Endothelial cell of umbilical vein (primary cell): ENCODE measurements around the gene PDXDC1. TPM values are rescaled to one million over a fixed set of nuclear protein-coding genes. Genes with fewer than 3 reads are reported as not detected.
"Not testable (repeated sequence)": the region's sequence is repeated elsewhere in the genome, so short reads cannot be mapped to it uniquely, and the experiment has no call there.

Experiments
- BruUV-seq: library from RNA; stranded (reverse); fragments of 400-500 nt; replicated peaks from 2 replicates; lab custom pipeline; 2021; lab: Mats Ljungman, UMichigan
- CTCF ChIA-PET: fragments of 300-600, 350-600 bp; sonication (Branson Sonifier 250); formaldehyde crosslinking; loops from one replicate; lab custom pipeline; 2021; ENCODE audit warnings: antibody characterized with exemption, inconsistent platforms; lab: Charles Lee
- POLR2A ChIA-PET: fragments of 300-600, 350-600 bp; sonication (Branson Sonifier 250); formaldehyde crosslinking; loops from one replicate; lab custom pipeline; 2021; ENCODE audit warnings: antibody characterized with exemption, inconsistent platforms; lab: Charles Lee
- DNase-seq: peaks from one replicate; pipeline ENCODE4 v3.0.0-alpha.2; 2011; ENCODE audit warnings: low read depth, low spot score
- FAIRE-seq: peaks from 2 replicates; lab custom pipeline; 2011; peaks lifted over from hg19 to GRCh38; lab: Jason Lieb, UNC
- H2AFZ ChIP-seq: 2 replicates; pipeline ENCODE4 v1.6.0; 2012; ENCODE audit warnings: low read depth, low read length, control low read depth, inconsistent platforms
- H3K27ac ChIP-seq: 2 replicates; pipeline ENCODE4 v1.5.1; 2011; ENCODE audit warnings: low read depth, mild to moderate bottlenecking, control low read depth, low read length, moderate library complexity; ENCODE audit not compliant: insufficient read depth
- H3K27me3 ChIP-seq, 2 experiments: 2 replicates each; pipeline versions ENCODE4 v1.6.0 to v1.6.1; 2011; ENCODE audit warnings: low read length in 2 of 2, mixed read lengths in 1 of 2; ENCODE audit not compliant: control insufficient read depth in 2 of 2, insufficient read depth in 2 of 2
- H3K36me3 ChIP-seq, 2 experiments: 2 replicates in 1 of 2; 3 replicates in 1 of 2; pipeline ENCODE4 v1.5.1; 2011; ENCODE audit warnings: low read length in 2 of 2, mild to moderate bottlenecking in 1 of 2, moderate library complexity in 1 of 2; ENCODE audit not compliant: control insufficient read depth in 2 of 2, insufficient read depth in 2 of 2; ENCODE audit errors: extremely low read depth in 1 of 2
- H3K4me1 ChIP-seq: 3 replicates; pipeline ENCODE4 v1.5.1; 2011; ENCODE audit warnings: mild to moderate bottlenecking, low read length; ENCODE audit not compliant: control insufficient read depth, insufficient read depth; ENCODE audit errors: extremely low read depth
- H3K4me2 ChIP-seq: 2 replicates; pipeline ENCODE4 v1.6.1; 2011; ENCODE audit warnings: low read length, control low read depth, mixed read lengths; ENCODE audit not compliant: insufficient read depth
- H3K4me3 ChIP-seq, 3 experiments: fragments of 200-600 bp in 1 of 3; sonication (generic), shearing (Covaris generic) in 1 of 3; replicated peaks in 1 of 3; 2 replicates each; pipeline ENCODE4 v1.5.1; 2011 to 2016; ENCODE audit warnings: control low read depth in 3 of 3, low read length in 3 of 3, mild to moderate bottlenecking in 2 of 3, inconsistent platforms in 1 of 3, low read depth in 1 of 3, moderate library complexity in 1 of 3; ENCODE audit not compliant: insufficient read depth in 1 of 3
- H3K79me2 ChIP-seq: 2 replicates; pipeline ENCODE4 v1.6.0; 2012; ENCODE audit warnings: low read length, inconsistent platforms; ENCODE audit not compliant: control insufficient read depth, insufficient read depth
- H3K9ac ChIP-seq: replicated peaks from 2 replicates; pipeline ENCODE3; 2011; ENCODE audit warnings: low read length, control low read depth; ENCODE audit not compliant: insufficient read depth; ENCODE audit errors: extremely low read depth
- H3K9me1 ChIP-seq: replicated peaks from 3 replicates; pipeline ENCODE4 v1.6.0; 2011; ENCODE audit warnings: mild to moderate bottlenecking, low read length; ENCODE audit not compliant: control insufficient read depth, insufficient read depth; ENCODE audit errors: extremely low read depth
- H3K9me3 ChIP-seq: replicated peaks from 2 replicates; pipeline ENCODE4 v1.5.1; 2012; ENCODE audit warnings: low read length, inconsistent platforms; ENCODE audit not compliant: control insufficient read depth, insufficient read depth
- H4K20me1 ChIP-seq: replicated peaks from 2 replicates; pipeline ENCODE3; 2011; ENCODE audit warnings: mild to moderate bottlenecking, low read length; ENCODE audit not compliant: control insufficient read depth, insufficient read depth; ENCODE audit errors: extremely low read depth
- dilution Hi-C: fragments of 300-500 bp; cut with MboI; formaldehyde crosslinking; loops from one replicate; pipeline ENCODE4 v1.15.0; 2019; ENCODE audit warnings: low sequenced_read_pairs; ENCODE audit not compliant: extremely low pct_ligation_motif_present
- intact Hi-C: fragments of 100-400 bp; cut with micrococcal nuclease; formaldehyde crosslinking; loops from one replicate; pipeline ENCODE4 v1.10.0; 2022
- polyA plus RNA-seq, 4 experiments: library from polyadenylated mRNA; depleted of rRNA in 3 of 4; stranded (reverse) in 3 of 4; unstranded in 1 of 4; fragments of >200 nt; gene quantifications; 2 replicates each; pipeline versions ENCODE4 v1.2.1 to v1.2.3, GENCODE V29; 2011 to 2012; ENCODE audit warnings: missing spikeins in 1 of 4
- total RNA-seq: library from RNA; stranded (reverse); gene quantifications from 2 replicates; pipeline ENCODE4 v1.2.3, GENCODE V29; 2021

The PDXDC1 gene
- total and polyA plus RNA-seq, 2 donors (not counting 3 experiments of a cell fraction or from before 2014, with no cell fraction given), result 44.6 to 78.9 TPM

DNA sequence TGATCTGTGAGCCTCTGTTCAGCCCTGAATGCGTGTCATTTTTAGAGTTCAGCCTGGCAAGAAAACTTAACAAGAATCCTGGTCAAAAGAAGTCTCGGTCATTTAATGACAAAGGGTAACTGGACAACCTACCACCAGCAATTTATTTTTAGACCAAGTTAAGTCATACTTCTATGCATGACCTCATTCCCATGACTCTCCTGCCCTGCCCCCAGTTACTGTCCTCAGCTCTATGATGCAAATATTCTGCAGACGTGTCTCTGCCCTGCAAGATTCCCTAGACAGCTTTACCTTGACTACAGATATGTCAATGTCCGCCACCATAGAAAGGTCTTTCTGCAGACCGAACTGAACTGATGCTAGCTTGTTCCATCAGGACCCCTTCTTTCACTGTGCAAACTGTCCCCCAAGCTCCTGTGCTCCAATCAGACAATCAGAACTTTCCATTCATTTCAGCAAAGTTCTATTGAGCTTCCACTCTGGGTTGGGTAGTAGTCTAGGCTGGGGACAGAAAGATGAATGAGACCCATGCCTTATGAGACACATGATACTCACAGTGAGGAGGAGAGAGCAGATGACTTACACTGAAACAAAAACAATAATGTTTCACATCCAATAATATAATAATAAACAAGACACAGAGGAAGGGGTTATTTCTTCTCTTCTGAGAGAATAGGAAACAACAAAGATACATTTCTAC is 194.3 kb downstream of the PDXDC1 start:
- H3K4me1 ChIP-seq, DNase-seq, CTCF ChIA-PET, dilution Hi-C loops, BruUV-seq, H3K9me1 ChIP-seq, H4K20me1 ChIP-seq, intact Hi-C loops, H3K27me3 ChIP-seq, H3K79me2 ChIP-seq, H3K4me3 ChIP-seq, H3K9ac ChIP-seq, FAIRE-seq, H2AFZ ChIP-seq, H3K4me2 ChIP-seq, H3K9me3 ChIP-seq, H3K27ac ChIP-seq, H3K36me3 ChIP-seq, POLR2A ChIA-PET: not testable (repeated sequence)

DNA sequence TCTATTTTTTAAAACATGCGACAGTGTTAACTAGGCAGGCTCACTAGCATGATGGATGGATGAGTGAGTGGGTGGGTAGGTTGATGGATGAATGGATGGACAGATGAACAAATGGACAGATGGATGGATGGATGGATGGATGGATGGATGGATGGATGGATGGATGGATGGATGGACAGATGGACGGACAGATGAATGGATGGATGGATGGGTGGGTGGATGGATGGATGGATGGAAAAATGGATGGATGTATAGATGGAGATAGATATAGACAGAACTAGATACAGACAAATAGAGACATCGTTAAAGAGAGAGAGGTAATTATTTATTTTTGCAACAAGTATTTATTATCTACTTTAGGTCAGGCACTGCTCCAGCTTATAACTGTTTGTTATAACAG is 205.1 kb downstream of the PDXDC1 start:
- H2AFZ ChIP-seq, H3K79me2 ChIP-seq, FAIRE-seq, H3K27ac ChIP-seq, H4K20me1 ChIP-seq, H3K4me3 ChIP-seq, H3K27me3 ChIP-seq, H3K9me1 ChIP-seq, intact Hi-C loops, CTCF ChIA-PET, H3K4me2 ChIP-seq, H3K9ac ChIP-seq, H3K36me3 ChIP-seq, H3K9me3 ChIP-seq, H3K4me1 ChIP-seq, POLR2A ChIA-PET, DNase-seq, dilution Hi-C loops, BruUV-seq: not testable (repeated sequence)

DNA sequence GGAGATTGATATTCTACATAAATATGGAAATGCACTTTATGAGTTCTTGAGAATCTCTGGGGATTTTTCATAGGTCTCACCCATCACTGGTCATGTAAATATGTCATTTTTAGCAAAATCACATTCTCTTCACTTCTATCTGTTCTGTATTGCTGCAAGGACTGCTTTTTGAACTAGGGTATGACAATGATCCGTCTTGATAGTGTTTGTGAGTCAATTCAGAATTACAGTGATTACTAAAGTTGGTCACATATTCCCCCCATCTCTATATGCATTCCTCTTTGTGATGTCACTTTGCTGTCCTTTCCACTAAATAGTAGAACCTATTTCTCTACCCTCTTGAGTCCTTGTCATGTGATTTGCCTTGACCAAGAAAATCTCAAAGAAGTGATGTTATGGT is 206.1 kb downstream of the PDXDC1 start:
- H2AFZ ChIP-seq, dilution Hi-C loops, H3K27ac ChIP-seq, H3K36me3 ChIP-seq, H3K9me1 ChIP-seq, intact Hi-C loops, H3K4me2 ChIP-seq, H3K79me2 ChIP-seq, H3K9ac ChIP-seq, DNase-seq, POLR2A ChIA-PET, H4K20me1 ChIP-seq, BruUV-seq, FAIRE-seq, H3K4me1 ChIP-seq, H3K9me3 ChIP-seq, H3K4me3 ChIP-seq, CTCF ChIA-PET, H3K27me3 ChIP-seq: not testable (repeated sequence)

DNA sequence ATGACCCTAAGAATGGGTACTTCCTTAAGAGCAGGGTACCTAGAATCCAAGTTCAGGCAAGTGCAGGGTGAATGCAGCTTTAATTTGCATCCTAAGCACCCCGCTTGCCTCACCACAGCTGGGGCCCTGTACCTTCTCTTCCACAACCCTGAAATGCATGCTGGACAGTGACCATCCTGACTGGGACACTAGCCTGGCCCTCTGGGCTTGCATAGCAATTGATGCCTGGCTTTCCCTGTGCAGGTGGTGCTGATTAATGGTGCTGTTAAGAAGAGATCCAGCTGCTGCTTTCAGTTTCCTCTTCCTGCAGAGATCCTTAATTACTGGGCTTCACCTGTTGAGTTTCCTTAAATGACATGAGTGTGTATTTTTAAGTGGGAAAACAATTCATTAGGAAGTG is 209.2 kb downstream of the PDXDC1 start:
- FAIRE-seq, dilution Hi-C loops, intact Hi-C loops, H3K79me2 ChIP-seq, H3K9ac ChIP-seq, H3K27ac ChIP-seq, DNase-seq, H3K4me3 ChIP-seq, H3K9me1 ChIP-seq, H3K4me1 ChIP-seq, H3K36me3 ChIP-seq, H3K4me2 ChIP-seq, BruUV-seq, H3K27me3 ChIP-seq, H2AFZ ChIP-seq, POLR2A ChIA-PET, CTCF ChIA-PET, H4K20me1 ChIP-seq, H3K9me3 ChIP-seq: not testable (repeated sequence)
